Activated naive CD8-positive, alpha-beta T cell treated with anti-CD3 and anti-CD28 coated beads, Interleukin-2, amount 50 U/mL, for 24 hours (primary cell): ENCODE data around the gene RSAD2.

ENCODE experiments used
- ATAC-seq: fragments of 150-1000 bp; cut with Tn5 transposase; one replicate; pipeline ENCODE4 v1.10.0; 2021
- DNase-seq: peaks from one replicate; pipeline ENCODE4 v3.0.0; 2021
- H3K27ac Mint-ChIP-seq: one replicate; pipeline ENCODE4 v1.8.0; 2021; ENCODE audit warnings: mild to moderate bottlenecking, mixed read lengths
- H3K27me3 Mint-ChIP-seq: one replicate; pipeline ENCODE4 v1.8.0; 2021; ENCODE audit warnings: mixed read lengths
- H3K36me3 Mint-ChIP-seq: one replicate; pipeline ENCODE4 v1.8.0; 2021; ENCODE audit warnings: low read depth, mixed read lengths
- H3K4me1 Mint-ChIP-seq: one replicate; pipeline ENCODE4 v1.8.0; 2021; ENCODE audit warnings: mixed read lengths
- H3K4me3 Mint-ChIP-seq: one replicate; pipeline ENCODE4 v1.8.0; 2021; ENCODE audit warnings: mild to moderate bottlenecking, moderate library complexity, mixed read lengths
- H3K9me3 Mint-ChIP-seq: one replicate; pipeline ENCODE4 v1.8.0; 2021; ENCODE audit warnings: mixed read lengths

RSAD2 gene

GRCh38 chr2:6877402-6878304 lies at the start of gene RSAD2:
TSS of gene RSAD2 (plus strand) at chr2:6877777. CDS start at chr2:6877801, 24 bp downstream.
- H3K27ac Mint-ChIP-seq = peak within 1 kb of the TSS; percentile 75
- H3K9me3 Mint-ChIP-seq = peaks cover 6% of the 10 kb centered on the region
- no peaks in the 10 kb centered on the region for H3K27me3 Mint-ChIP-seq
- H3K4me1 Mint-ChIP-seq = peaks cover 82% of the 10 kb centered on the region
- H3K4me3 Mint-ChIP-seq = peak within 1 kb of the TSS; percentile 80
- H3K36me3 Mint-ChIP-seq = peaks cover 4% of the 10 kb centered on the region
- DNase-seq = peak; percentile 31
- peak; percentile 85 for ATAC-seq

DNA sequence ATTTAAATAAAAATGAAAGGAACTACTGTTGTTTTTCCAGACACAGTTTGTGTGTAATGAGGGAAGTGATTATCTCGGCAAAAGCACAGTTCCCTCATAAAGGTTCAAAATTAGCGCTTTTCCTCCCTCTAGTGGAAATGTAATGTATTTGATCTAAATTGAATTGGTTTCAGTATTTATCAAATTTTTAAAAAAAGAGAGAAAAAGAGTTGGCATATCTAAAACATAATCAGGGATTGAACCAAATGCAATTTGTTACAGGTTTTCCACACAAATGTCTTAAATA lies 49.3 kb upstream of the RSAD2 start:
- ATAC-seq (no peak), DNase-seq (no peak)
- Mint-ChIP-seq H3K4me1 (peaks cover 20% of the 10 kb centered on the region), H3K27ac (no peak overlapping the region), H3K27me3 (no peaks in the 10 kb centered on the region), H3K9me3 (peaks cover 18% of the 10 kb centered on the region), H3K36me3 (peaks cover 7% of the 10 kb centered on the region), H3K4me3 (no peak overlapping the region)

DNA sequence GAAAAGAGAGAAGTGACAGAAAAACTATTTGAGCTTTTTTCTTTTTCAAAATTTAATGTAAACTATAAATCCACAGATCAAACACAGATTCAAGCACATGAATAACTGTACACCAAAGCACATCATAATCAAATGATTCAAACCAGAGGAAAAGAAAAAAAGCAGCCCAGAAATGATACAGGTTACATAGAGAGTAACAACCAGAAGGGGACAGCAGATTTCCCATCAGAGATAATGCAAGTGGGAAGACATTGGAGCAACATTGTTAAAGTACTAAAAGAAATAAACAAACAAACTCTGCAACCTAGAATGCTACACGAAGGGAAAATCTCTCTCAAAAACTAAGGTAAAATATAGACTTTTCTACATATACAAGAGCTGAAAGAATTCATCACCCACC lies 46.3 kb upstream of the RSAD2 start:
- Mint-ChIP-seq H3K4me1 (peaks cover 32% of the 10 kb centered on the region), H3K27ac (no peak overlapping the region), H3K36me3 (peaks cover 12% of the 10 kb centered on the region), H3K4me3 (no peak overlapping the region), H3K27me3 (no peaks in the 10 kb centered on the region), H3K9me3 (peaks cover 37% of the 10 kb centered on the region)
- ATAC-seq (no peak), DNase-seq (no peak)

- H3K27ac Mint-ChIP-seq = peak overlapping the region; percentile 68
Measured at GRCh38 chr2:6832596-6833299, 44.8 kb upstream of the RSAD2 start.

GRCh38 chr2:6833300-6833604 lies 44.3 kb upstream of the RSAD2 start:
- Mint-ChIP-seq H3K27me3 (no peaks in the 10 kb centered on the region), H3K4me1 (peaks cover 19% of the 10 kb centered on the region), H3K27ac (peak overlapping the region; percentile 68), H3K4me3 (peak overlapping the region; percentile 45), H3K9me3 (peaks cover 40% of the 10 kb centered on the region), H3K36me3 (peaks cover 18% of the 10 kb centered on the region)
- DNase-seq (no peak), ATAC-seq (no peak)

More at GRCh38 chr2:6832596-6833299, 44.8 kb upstream of the RSAD2 start:
- peaks cover 23% of the 10 kb centered on the region for H3K4me1 Mint-ChIP-seq
- ATAC-seq (no peak), DNase-seq (no peak)
- H3K36me3 Mint-ChIP-seq = peaks cover 13% of the 10 kb centered on the region
- H3K27me3 Mint-ChIP-seq = no peaks in the 10 kb centered on the region
- H3K4me3 Mint-ChIP-seq = peak overlapping the region; percentile 45
- H3K9me3 Mint-ChIP-seq = peaks cover 37% of the 10 kb centered on the region

- no peak for ATAC-seq
- H3K9me3 Mint-ChIP-seq = peaks cover 42% of the 10 kb centered on the region
Measured at GRCh38 chr2:6834163-6834562, 43.4 kb upstream of the RSAD2 start.

DNA sequence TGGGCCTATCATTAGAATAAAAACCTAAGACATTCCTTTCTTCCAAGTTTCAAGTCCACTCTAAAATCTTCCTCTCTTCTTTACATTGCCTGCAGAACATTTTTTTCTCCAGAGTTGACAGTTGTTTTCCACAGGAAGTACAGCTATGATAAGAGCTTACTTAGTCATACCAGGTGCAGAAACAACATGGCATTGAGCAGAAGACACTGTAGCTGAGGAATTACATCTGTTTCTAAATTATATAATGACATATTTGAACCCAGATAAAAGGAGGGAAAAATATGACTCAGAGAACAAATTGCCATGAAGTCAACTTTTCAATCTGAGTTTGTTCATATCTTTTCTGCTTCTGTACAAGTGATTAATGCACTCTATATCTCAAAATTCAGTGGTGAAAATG lies 42.1 kb upstream of the RSAD2 start:
- peak; percentile 68 for ATAC-seq

More at GRCh38 chr2:6834163-6834562, 43.4 kb upstream of the RSAD2 start:
- Mint-ChIP-seq H3K4me1 (peaks cover 19% of the 10 kb centered on the region), H3K4me3 (no peak overlapping the region), H3K36me3 (peaks cover 24% of the 10 kb centered on the region), H3K27me3 (no peaks in the 10 kb centered on the region), H3K27ac (peak overlapping the region; percentile 36)
- DNase-seq = no peak

DNA sequence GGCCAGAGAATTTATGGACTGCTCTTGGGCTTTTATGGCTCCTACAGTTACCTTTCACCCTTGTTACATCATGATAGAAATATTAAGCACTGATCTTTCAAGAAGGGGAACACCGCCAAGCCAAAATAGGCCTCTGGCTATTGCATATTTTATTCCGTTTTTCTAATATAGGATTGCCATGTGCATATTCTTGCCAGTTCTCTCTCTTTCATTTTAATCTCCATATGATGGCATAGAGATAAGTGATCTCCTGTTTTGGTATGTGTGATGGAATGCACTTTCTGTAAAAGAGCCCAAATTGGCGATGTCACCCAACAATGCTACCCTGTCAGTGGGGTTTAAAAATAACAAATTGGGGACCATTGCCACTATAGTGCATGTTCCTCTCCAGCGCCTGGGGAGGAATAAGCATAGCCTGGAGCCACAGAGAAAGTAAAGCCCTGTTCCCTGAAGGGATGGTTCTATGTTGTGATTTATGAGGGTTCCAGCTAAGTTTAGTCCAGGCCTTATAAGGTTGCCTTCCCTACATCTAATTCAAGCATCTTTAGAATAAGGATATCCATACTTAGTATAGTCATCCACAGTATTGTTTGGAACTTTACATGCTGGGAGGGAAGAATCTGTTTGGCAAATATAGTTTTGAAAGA lies 38.8 kb upstream of the RSAD2 start:
- DNase-seq (no peak), ATAC-seq (no peak)
- peaks cover 14% of the 10 kb centered on the region for H3K4me1 Mint-ChIP-seq
- peaks cover 38% of the 10 kb centered on the region for H3K9me3 Mint-ChIP-seq
- H3K36me3 Mint-ChIP-seq = peaks cover 36% of the 10 kb centered on the region
- no peaks in the 10 kb centered on the region for H3K27me3 Mint-ChIP-seq
- no peak overlapping the region for H3K4me3 Mint-ChIP-seq
- H3K27ac Mint-ChIP-seq = no peak overlapping the region

More for the DNA sequence above, 42.1 kb upstream of the RSAD2 start:
- Mint-ChIP-seq H3K27ac (no peak overlapping the region), H3K9me3 (peaks cover 44% of the 10 kb centered on the region), H3K4me3 (no peak overlapping the region), H3K4me1 (peaks cover 19% of the 10 kb centered on the region), H3K36me3 (peaks cover 30% of the 10 kb centered on the region), H3K27me3 (no peaks in the 10 kb centered on the region)
- DNase-seq = no peak

GRCh38 chr2:6841537-6842287 lies 35.9 kb upstream of the RSAD2 start:
- Mint-ChIP-seq H3K27ac (no peak overlapping the region), H3K9me3 (peaks cover 43% of the 10 kb centered on the region), H3K4me3 (no peak overlapping the region), H3K27me3 (no peaks in the 10 kb centered on the region), H3K4me1 (peaks cover 5% of the 10 kb centered on the region), H3K36me3 (peaks cover 54% of the 10 kb centered on the region)
- DNase-seq (no peak), ATAC-seq (no peak)

DNA sequence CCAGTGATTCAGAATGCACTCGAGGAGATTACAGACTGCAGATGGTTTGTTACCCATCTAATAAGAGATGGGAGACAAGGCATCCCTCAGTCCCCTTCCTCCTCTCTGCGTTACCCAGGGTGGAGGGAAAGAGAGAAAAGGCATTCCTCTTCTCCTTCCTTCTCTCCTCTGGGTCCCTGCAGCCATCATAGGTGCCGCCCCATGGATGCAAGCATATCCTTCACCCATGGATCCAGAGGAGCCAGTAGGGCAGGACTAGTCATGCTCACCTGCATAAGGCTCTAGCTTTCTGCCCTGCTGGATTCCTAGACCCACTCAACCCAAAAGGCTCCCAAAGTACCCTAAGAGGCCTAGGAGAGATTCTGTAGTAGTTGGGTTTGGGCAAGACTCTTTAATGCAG lies 32.3 kb upstream of the RSAD2 start:
- peaks cover 61% of the 10 kb centered on the region for H3K9me3 Mint-ChIP-seq
- no peak overlapping the region for H3K27ac Mint-ChIP-seq

DNA sequence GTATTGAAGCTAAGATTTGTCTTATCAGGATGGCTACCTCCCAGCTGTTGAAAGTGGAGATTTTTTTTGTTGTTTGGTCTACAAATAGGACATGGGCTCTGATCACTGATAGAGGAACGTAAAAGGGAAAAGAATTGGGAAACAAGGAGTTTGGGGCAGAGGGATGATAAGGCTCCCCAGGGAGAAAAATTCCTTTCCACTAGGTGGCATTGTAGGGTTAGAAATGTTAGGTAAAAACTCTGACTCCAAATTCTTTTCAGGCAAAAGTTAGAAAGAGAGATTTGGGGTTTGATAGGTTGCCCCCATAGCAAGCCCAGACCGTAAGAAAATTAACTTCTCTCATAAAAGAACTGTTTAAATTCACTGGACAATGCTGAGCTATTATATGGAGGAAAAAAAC lies 31.7 kb upstream of the RSAD2 start:
- H3K4me3 Mint-ChIP-seq = no peak overlapping the region
- ATAC-seq (no peak), DNase-seq (no peak)
- no peak overlapping the region for H3K27ac Mint-ChIP-seq
- no peaks in the 10 kb centered on the region for H3K27me3 Mint-ChIP-seq
- peaks cover 69% of the 10 kb centered on the region for H3K36me3 Mint-ChIP-seq
- H3K9me3 Mint-ChIP-seq = peaks cover 60% of the 10 kb centered on the region
- peaks cover 15% of the 10 kb centered on the region for H3K4me1 Mint-ChIP-seq

More for the DNA sequence above, 32.3 kb upstream of the RSAD2 start:
- H3K4me1 Mint-ChIP-seq = peaks cover 15% of the 10 kb centered on the region
- no peak overlapping the region for H3K4me3 Mint-ChIP-seq
- H3K27me3 Mint-ChIP-seq = no peaks in the 10 kb centered on the region
- DNase-seq = no peak
- peaks cover 67% of the 10 kb centered on the region for H3K36me3 Mint-ChIP-seq
- ATAC-seq = no peak

DNA sequence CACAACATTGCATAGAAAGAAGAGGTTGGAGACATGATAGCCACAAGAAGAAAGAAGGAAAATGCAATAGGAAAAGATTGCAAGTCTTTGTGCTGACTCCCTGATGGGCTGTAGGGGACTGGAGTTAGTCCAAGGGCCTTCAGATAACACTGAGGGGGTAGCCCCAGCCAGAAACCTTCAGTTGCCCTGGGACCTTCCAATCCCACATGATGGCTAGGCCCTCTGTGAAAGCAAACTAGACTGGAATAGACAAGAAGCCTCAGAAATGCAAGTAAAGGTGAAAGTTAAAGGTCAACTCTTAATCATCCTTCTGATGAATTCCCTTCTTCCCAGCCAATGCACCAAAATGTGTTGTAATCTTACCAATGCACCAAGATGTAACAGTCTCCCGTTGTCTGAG lies 31.0 kb upstream of the RSAD2 start:
- H3K9me3 Mint-ChIP-seq = peaks cover 55% of the 10 kb centered on the region

GRCh38 chr2:6846967-6847681 lies 30.5 kb upstream of the RSAD2 start:
- Mint-ChIP-seq H3K4me3 (no peak overlapping the region), H3K27ac (no peak overlapping the region), H3K9me3 (peaks cover 55% of the 10 kb centered on the region), H3K36me3 (peaks cover 72% of the 10 kb centered on the region), H3K4me1 (peaks cover 15% of the 10 kb centered on the region), H3K27me3 (no peaks in the 10 kb centered on the region)
- ATAC-seq = no peak
- no peak for DNase-seq

More for the DNA sequence above, 31.0 kb upstream of the RSAD2 start:
- H3K36me3 Mint-ChIP-seq = peaks cover 71% of the 10 kb centered on the region
- H3K27me3 Mint-ChIP-seq = no peaks in the 10 kb centered on the region
- peak; percentile 80 for ATAC-seq
- H3K4me3 Mint-ChIP-seq = no peak overlapping the region
- H3K4me1 Mint-ChIP-seq = peaks cover 15% of the 10 kb centered on the region
- no peak for DNase-seq
- H3K27ac Mint-ChIP-seq = no peak overlapping the region

DNA sequence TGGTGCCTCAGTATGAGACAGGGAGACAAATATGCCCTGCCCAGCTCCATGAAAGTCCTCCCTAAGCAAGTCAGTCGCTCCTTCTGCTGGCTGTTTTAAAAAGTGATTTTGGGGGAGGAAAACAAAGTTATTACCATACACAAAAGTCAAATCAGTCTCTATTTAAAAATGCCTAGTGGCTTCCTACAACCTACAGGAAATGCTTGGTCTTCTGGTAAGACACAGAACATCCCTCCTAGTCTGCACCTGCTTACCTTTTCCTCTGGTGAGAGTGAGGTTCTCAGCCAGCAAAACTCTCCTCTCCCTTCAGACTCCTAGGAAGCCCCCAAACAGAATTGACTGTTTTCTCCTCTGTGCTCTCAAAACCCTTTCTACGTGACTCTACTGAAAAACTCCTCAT lies 25.4 kb upstream of the RSAD2 start:
- peaks cover 22% of the 10 kb centered on the region for H3K9me3 Mint-ChIP-seq
- no peak for ATAC-seq
- DNase-seq = no peak
- H3K27me3 Mint-ChIP-seq = no peaks in the 10 kb centered on the region
- peaks cover 50% of the 10 kb centered on the region for H3K36me3 Mint-ChIP-seq
- H3K4me1 Mint-ChIP-seq = peaks cover 8% of the 10 kb centered on the region
- no peak overlapping the region for H3K27ac Mint-ChIP-seq
- H3K4me3 Mint-ChIP-seq = no peak overlapping the region
